AG04449 (cell line): ENCODE results near the gene MTA3.
"Not testable (repeated sequence)": the region's sequence is repeated elsewhere in the genome, so short reads cannot be mapped to it uniquely, and the experiment has no call there.

Experiments used
- CTCF ChIA-PET: fragments of 350-600 bp; formaldehyde crosslinking; extraction: SDS; loops from one replicate; lab custom pipeline; 2021; ENCODE audit warnings: antibody characterized with exemption; lab: Yijun Ruan, JAX
- POLR2A ChIA-PET: fragments of 400-600, 350-600 bp; formaldehyde crosslinking; extraction: SDS; loops from one replicate; lab custom pipeline; 2020; ENCODE audit warnings: antibody characterized with exemption, inconsistent platforms; lab: Yijun Ruan, JAX
- DNase-seq: peaks from one replicate; pipeline ENCODE4 v3.0.0-alpha.2; 2010; ENCODE audit warnings: low read depth, low spot score
- H3K4me3 ChIP-seq: 2 replicates; pipeline ENCODE4 v1.5.1; 2011; ENCODE audit warnings: low read depth, mild to moderate bottlenecking, control low read depth, low read length
- CTCF ChIP-seq: IDR thresholded peaks from one replicate; pipeline ENCODE4 v1.5.1; 2011; ENCODE audit warnings: mild to moderate bottlenecking, moderate library complexity, low read length, control low read depth, inconsistent platforms; ENCODE audit not compliant: insufficient read depth; ENCODE audit errors: missing control alignments

MTA3 gene

GRCh38 chr2:42636934-42637333, 68.5 kb downstream of the MTA3 start:
- TF ChIP-seq CTCF, result no peak
- no peak overlapping the region for H3K4me3 ChIP-seq
- CTCF ChIA-PET, result interaction anchor here (4.6 kb wide), 1 partner anchor 27 kb away, joined by 16 read pairs; no protein-coding TSS in a partner anchor
- POLR2A ChIA-PET, result no interaction called here
- no peak for DNase-seq

- H3K4me3 ChIP-seq, result no peak overlapping the region
- CTCF ChIA-PET, result interaction anchor here (1.4 to 4.6 kb wide), 2 partner anchors 26 to 38 kb away, joined by 3 to 16 read pairs; no protein-coding TSS in a partner anchor
- no peak for TF ChIP-seq CTCF
- no peak for DNase-seq
- POLR2A ChIA-PET, result no interaction called here
Observed at GRCh38 chr2:42638080-42638784, 69.8 kb downstream of the MTA3 start.

GRCh38 chr2:42639340-42640077, 71.1 kb downstream of the MTA3 start:
- ChIA-PET POLR2A (no interaction called here), CTCF (interaction anchor here (1.4 to 4.6 kb wide), 2 partner anchors 24 to 39 kb away, joined by 3 to 16 read pairs; no protein-coding TSS in a partner anchor)
- TF ChIP-seq CTCF, result no peak
- no peak for DNase-seq
- no peak overlapping the region for H3K4me3 ChIP-seq

- no peak overlapping the region for H3K4me3 ChIP-seq
- ChIA-PET CTCF (no interaction called here), POLR2A (no interaction called here)
- no peak for DNase-seq
- no peak for TF ChIP-seq CTCF
Observed at GRCh38 chr2:42640261-42640660, 71.8 kb downstream of the MTA3 start.

- CTCF ChIA-PET, DNase-seq, POLR2A ChIA-PET, H3K4me3 ChIP-seq: not testable (repeated sequence)
Observed at GRCh38 chr2:42642371-42642770, 73.9 kb downstream of the MTA3 start.

GRCh38 chr2:42645551-42645950, 77.1 kb downstream of the MTA3 start:
- TF ChIP-seq CTCF, result no peak
- H3K4me3 ChIP-seq, result no peak overlapping the region
- DNase-seq, result no peak
- CTCF ChIA-PET, result interaction anchor here (1.1 kb wide), 1 partner anchor 18 kb away, joined by 3 read pairs; no protein-coding TSS in a partner anchor
- POLR2A ChIA-PET, result no interaction called here
